Sigmoid colon (tissue), 7 donors: ENCODE data around the gene UBLCP1. TPM values are rescaled to one million over a fixed set of nuclear protein-coding genes. Genes with fewer than 3 reads are reported as not detected.

Experiments
- DNase-seq: peaks from one replicate; pipeline ENCODE4 v3.0.0-alpha.2; 2019
- H3K27ac ChIP-seq, 4 donors: fragments of 200-600 bp; sonication (generic); one replicate each; pipeline ENCODE4 v1.5.1; 2016 to 2019; ENCODE audit warnings: mild to moderate bottlenecking in 1 of 4
- H3K27me3 ChIP-seq, 3 donors: fragments of 200-600 bp; sonication (generic); one replicate each; pipeline ENCODE4 v1.5.1; 2019; ENCODE audit warnings: mild to moderate bottlenecking in 1 of 3
- H3K36me3 ChIP-seq, 4 donors: fragments of 200-600 bp; sonication (generic); one replicate each; pipeline ENCODE4 v1.5.1; 2016 to 2019
- H3K4me1 ChIP-seq, 4 donors: fragments of 200-600 bp; sonication (generic); one replicate each; pipeline ENCODE4 v1.5.1; 2017 to 2019
- H3K4me3 ChIP-seq, 4 donors: fragments of 200-600 bp; sonication (generic); one replicate each; pipeline ENCODE4 v1.5.1; 2017 to 2019; ENCODE audit warnings: mild to moderate bottlenecking in 2 of 4, moderate library complexity in 1 of 4
- H3K9me3 ChIP-seq, 4 donors: fragments of 200-600 bp in 3 of 4; sonication (generic) in 3 of 4; one replicate each; pipeline versions ENCODE4 v1.5.1 to v1.6.1; 2013 to 2019
- EP300 ChIP-seq, 4 donors: sonication (generic); formaldehyde crosslinking; IDR thresholded peaks; one replicate each; pipeline ENCODE4 v1.6.1; 2017; ENCODE audit warnings: antibody characterized with exemption in 4 of 4
- POLR2A ChIP-seq, 2 donors: fragments of 450-650 bp; IDR thresholded peaks; one replicate each; pipeline ENCODE4 v1.6.1; 2016; ENCODE audit warnings: antibody characterized with exemption in 2 of 2, mild to moderate bottlenecking in 2 of 2, moderate library complexity in 2 of 2
- POLR2AphosphoS5 ChIP-seq, 4 donors: sonication (generic); formaldehyde crosslinking; IDR thresholded peaks; one replicate each; pipeline ENCODE4 v1.6.1; 2017; ENCODE audit warnings: antibody characterized with exemption in 4 of 4
- WGBS, 2 donors: extraction: QIAGEN DNeasy Blood & Tissue Kit; methylation state at CpG; one replicate each; pipeline ENCODE4 v1.1.7; 2013; 5-methylcytosine and 5-hydroxymethylcytosine counted together
- intact Hi-C: fragments of 100-400 bp; cut with DNase I; formaldehyde crosslinking; loops from one replicate; pipeline ENCODE4 v1.15.1; 2023
- polyA plus RNA-seq, 3 donors: library from polyadenylated mRNA; stranded (reverse); fragments of 200-250 nt; gene quantifications; one replicate each; pipeline ENCODE4 v1.2.3, GENCODE V29; 2013
- total RNA-seq, 4 donors: library from RNA; depleted of rRNA; stranded (reverse); fragments of >200 nt; gene quantifications; one replicate each; pipeline ENCODE4 v1.1.0, GENCODE V29; 2016
- TF ChIP-seq, protein P1 (sequence below), 4 experiments: fragments of 450-650 bp in 3 of 4; fragments of 200-600 bp in 1 of 4; IDR thresholded peaks; one replicate each; pipeline ENCODE4 v1.5.1; 2016 to 2019; ENCODE audit warnings: antibody characterized with exemption in 4 of 4, mild to moderate bottlenecking in 3 of 4, moderate library complexity in 2 of 4
- donor health status: healthy with polysubstance abuse.
- donor health status: Bipolar disorder and iron deficiency.
- donor health status: healthy.

The UBLCP1 gene
- total and polyA plus RNA-seq, 7 donors, result 15.0 to 29.6 (median 18.7) TPM

DNA sequence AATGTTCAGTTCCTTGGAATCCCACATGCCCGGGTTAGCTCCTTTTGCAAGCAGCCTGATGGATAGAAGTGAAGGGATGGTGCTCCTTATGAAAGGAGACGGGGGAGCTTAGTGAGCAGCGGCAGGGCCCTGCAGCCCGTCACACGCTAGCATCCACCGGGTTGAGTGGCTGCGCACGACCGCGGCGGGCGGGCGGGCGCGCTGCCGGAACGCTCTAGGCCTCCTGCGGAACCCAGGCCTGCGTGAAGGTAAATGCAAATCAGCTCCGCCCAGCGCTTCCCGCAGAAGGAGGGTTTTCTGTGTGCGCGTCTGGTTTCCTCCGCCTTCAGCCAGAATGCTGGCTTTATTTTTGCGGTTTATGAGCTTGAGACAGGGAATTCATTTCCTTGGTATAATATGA, 47.4 kb downstream of the UBLCP1 start:
- H3K4me1 ChIP-seq, result no peaks in the 10 kb centered on the region
- peaks cover 2 to 41% (median 14%) of the 10 kb centered on the region in 3 donors for H3K27me3 ChIP-seq
- H3K27ac ChIP-seq, result no peak overlapping the region
- no peaks in the 10 kb centered on the region for H3K9me3 ChIP-seq
- 1 to 3% methylated on average over 26 of the region's 26 CpGs for WGBS, 2 donors
- no peak overlapping the region for H3K4me3 ChIP-seq
- no peak for DNase-seq
- intact Hi-C loops, result no loop called here
- H3K36me3 ChIP-seq, result no peaks in the 10 kb centered on the region
- TF ChIP-seq POLR2A (IDR thresholded peaks at IDR 0.05), result no peak
- no peak for TF ChIP-seq POLR2AphosphoS5 (IDR thresholded peaks at IDR 0.05)
- no peak for TF ChIP-seq EP300 (IDR thresholded peaks at IDR 0.05)
- TF ChIP-seq, protein P1, sequence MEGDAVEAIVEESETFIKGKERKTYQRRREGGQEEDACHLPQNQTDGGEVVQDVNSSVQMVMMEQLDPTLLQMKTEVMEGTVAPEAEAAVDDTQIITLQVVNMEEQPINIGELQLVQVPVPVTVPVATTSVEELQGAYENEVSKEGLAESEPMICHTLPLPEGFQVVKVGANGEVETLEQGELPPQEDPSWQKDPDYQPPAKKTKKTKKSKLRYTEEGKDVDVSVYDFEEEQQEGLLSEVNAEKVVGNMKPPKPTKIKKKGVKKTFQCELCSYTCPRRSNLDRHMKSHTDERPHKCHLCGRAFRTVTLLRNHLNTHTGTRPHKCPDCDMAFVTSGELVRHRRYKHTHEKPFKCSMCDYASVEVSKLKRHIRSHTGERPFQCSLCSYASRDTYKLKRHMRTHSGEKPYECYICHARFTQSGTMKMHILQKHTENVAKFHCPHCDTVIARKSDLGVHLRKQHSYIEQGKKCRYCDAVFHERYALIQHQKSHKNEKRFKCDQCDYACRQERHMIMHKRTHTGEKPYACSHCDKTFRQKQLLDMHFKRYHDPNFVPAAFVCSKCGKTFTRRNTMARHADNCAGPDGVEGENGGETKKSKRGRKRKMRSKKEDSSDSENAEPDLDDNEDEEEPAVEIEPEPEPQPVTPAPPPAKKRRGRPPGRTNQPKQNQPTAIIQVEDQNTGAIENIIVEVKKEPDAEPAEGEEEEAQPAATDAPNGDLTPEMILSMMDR (IDR thresholded peaks at IDR 0.05), result no peak

GRCh38 chr5:159311063-159311462, 48.0 kb downstream of the UBLCP1 start:
- H3K4me3 ChIP-seq, result no peak overlapping the region
- no peak for TF ChIP-seq POLR2A (IDR thresholded peaks at IDR 0.05)
- no peak for TF ChIP-seq EP300 (IDR thresholded peaks at IDR 0.05)
- TF ChIP-seq, protein P1 (IDR thresholded peaks at IDR 0.05), result no peak
- no peak for TF ChIP-seq POLR2AphosphoS5 (IDR thresholded peaks at IDR 0.05)
- H3K4me1 ChIP-seq, result no peaks in the 10 kb centered on the region
- peaks cover 2 to 41% (median 14%) of the 10 kb centered on the region in 3 donors for H3K27me3 ChIP-seq
- H3K27ac ChIP-seq, result no peak overlapping the region
- no peaks in the 10 kb centered on the region for H3K36me3 ChIP-seq
- no peaks in the 10 kb centered on the region for H3K9me3 ChIP-seq
- WGBS, 2 donors, result 21 to 47% methylated on average over 7 of the region's 7 CpGs
- intact Hi-C loops, result no loop called here
- no peak for DNase-seq

DNA sequence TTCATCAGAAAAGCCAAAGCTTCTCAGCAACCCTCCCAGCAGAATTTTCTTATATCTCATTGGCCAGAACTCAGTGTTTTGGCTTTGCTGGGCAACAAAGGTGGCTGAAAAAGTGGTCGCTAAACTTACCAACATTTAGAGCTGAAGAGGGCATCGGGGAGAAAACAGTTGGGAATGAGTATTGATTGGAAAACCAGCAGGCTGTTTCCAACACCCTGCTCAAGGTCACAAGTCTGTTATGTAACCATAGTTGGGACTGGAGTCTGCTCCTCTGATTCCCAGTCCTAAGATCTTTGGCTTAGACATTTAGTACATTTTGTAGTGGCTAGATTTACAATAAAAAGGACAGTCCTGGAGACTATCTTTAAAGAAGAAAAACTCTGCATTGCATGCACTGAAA, 50.1 kb downstream of the UBLCP1 start:
- Histone ChIP-seq H3K4me1 (no peaks in the 10 kb centered on the region), H3K27ac (no peak overlapping the region), H3K9me3 (no peaks in the 10 kb centered on the region), H3K4me3 (no peak overlapping the region), H3K27me3 (peaks cover 2 to 41% (median 14%) of the 10 kb centered on the region in 3 donors), H3K36me3 (no peaks in the 10 kb centered on the region)
- 92 to 93% methylated on average over 2 of the region's 2 CpGs for WGBS, 2 donors
- intact Hi-C loops, result no loop called here
- no peak for DNase-seq
- TF ChIP-seq, protein P1 (IDR thresholded peaks at IDR 0.05), result no peak
- TF ChIP-seq EP300 (IDR thresholded peaks at IDR 0.05) (no peak), POLR2AphosphoS5 (IDR thresholded peaks at IDR 0.05) (no peak)

DNA sequence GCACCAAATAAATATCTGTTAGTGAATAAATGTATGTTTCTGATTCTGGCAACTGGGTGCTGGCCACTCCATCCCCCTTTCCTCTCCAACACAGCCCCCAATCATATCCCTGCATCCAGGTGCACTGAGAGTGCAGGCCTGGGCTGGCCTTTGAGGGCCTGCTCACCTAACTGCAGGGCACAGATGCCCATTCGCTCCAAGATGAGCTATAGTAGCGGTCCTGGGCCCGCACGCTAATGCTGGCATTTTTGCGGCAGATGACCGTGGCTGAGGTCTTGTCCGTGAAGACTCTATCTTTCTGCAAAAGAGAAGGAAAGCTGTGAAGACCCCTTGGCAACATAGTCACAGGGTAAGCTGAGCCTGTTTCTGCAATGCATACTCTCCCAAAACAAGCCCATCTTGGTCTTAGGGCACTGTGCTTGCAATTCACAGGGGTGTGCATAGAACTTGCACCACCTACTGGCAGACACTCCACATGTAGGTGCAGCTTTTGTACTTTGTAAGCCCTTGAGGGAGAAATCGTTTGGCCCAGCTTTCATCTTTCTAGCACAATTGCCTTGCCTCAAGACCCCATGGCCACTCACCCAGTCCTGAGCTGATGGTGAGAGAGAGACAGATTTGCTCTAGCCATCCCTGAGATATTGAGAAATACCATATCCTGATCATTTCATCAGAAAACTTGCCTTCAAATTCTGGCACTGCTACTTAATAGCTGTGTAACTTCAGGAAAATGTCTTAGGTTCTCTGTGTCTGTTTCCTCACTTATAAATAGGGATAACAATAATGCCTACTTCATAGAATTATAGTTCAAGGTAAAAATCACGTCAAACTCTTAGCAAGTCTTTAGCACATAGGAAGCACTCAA, 53.7 kb downstream of the UBLCP1 start:
- intact Hi-C loops, result no loop called here
- Histone ChIP-seq H3K4me3 (no peak overlapping the region), H3K27me3 (peaks cover 0 to 8% (median 0%) of the 10 kb centered on the region in 3 donors), H3K36me3 (no peaks in the 10 kb centered on the region), H3K27ac (no peak overlapping the region), H3K9me3 (no peaks in the 10 kb centered on the region), H3K4me1 (no peaks in the 10 kb centered on the region)
- 80 to 86% methylated on average over 9 of the region's 9 CpGs for WGBS, 2 donors
- no peak for TF ChIP-seq POLR2AphosphoS5 (IDR thresholded peaks at IDR 0.05)
- TF ChIP-seq, protein P1 (IDR thresholded peaks at IDR 0.05), result peak in 2 of 4 experiments; percentile 9 to 36
- no peak for DNase-seq
